Left lung (tissue), 10 donors: Measurements from ENCODE around the gene FBXW8. TPM values are rescaled to one million over a fixed set of nuclear protein-coding genes. Genes with fewer than 3 reads are reported as not detected.

ENCODE experiments used
- ATAC-seq: fragments of 200-7000 bp; cut with Tn5 transposase; one replicate; pipeline ENCODE4 v1.9.1; 2020; ENCODE audit warnings: moderate library complexity
- DNase-seq, 4 donors: peaks; one replicate each; pipeline ENCODE4 v3.0.0-alpha.2; 2013 to 2020
- H3K27ac ChIP-seq, 2 donors: fragments of 200-600 bp; sonication (generic) in 1 of 2; one replicate each; pipeline versions ENCODE4 v1.5.0 to v1.8.0; 2020 to 2021
- H3K27me3 ChIP-seq, 2 donors: fragments of 200-600 bp; sonication (generic) in 1 of 2; one replicate each; pipeline versions ENCODE4 v1.5.0 to v1.8.0; 2020 to 2021
- H3K36me3 ChIP-seq, 2 donors: fragments of 200-600 bp; sonication (generic) in 1 of 2; one replicate each; pipeline versions ENCODE4 v1.5.0 to v1.8.0; 2020 to 2021
- H3K4me1 ChIP-seq, 2 donors: fragments of 200-600 bp; one replicate each; pipeline ENCODE4 v1.8.0; 2021
- H3K4me3 ChIP-seq, 2 donors: fragments of 200-600 bp; sonication (generic) in 1 of 2; one replicate each; pipeline versions ENCODE4 v1.5.0 to v1.8.0; 2020 to 2021; ENCODE audit warnings: mild to moderate bottlenecking in 1 of 2
- H3K9me3 ChIP-seq, 2 donors: fragments of 200-600 bp; sonication (generic) in 1 of 2; one replicate each; pipeline versions ENCODE4 v1.5.0 to v1.8.0; 2020 to 2021
- CTCF ChIP-seq, 2 donors: fragments of 200-600 bp; sonication (generic) in 1 of 2; IDR thresholded peaks; one replicate each; pipeline versions ENCODE4 v1.5.0 to v1.8.0; 2021; ENCODE audit warnings: antibody characterized with exemption in 2 of 2
- intact Hi-C, 2 donors: fragments of 100-400 bp; cut with DNase I; formaldehyde crosslinking; loops; one replicate each; pipeline versions ENCODE4 v1.11.2 to v1.14.2; 2022
- polyA plus RNA-seq, 6 donors: library from polyadenylated mRNA; unstranded; fragments of 120-200 nt; gene quantifications; one replicate each; pipeline ENCODE4 v1.2.1, GENCODE V29; 2013; ENCODE audit not compliant: insufficient read length in 6 of 6
- total RNA-seq, 2 donors: library from RNA; stranded (reverse); fragmentation: NEBNext Ultra II Directional; extraction: Animal tissue kit (Norgen Biotek cat#: 25700); gene quantifications; one replicate each; pipeline ENCODE4 v1.2.1, GENCODE V29; 2021
- donor health status: DM: no; HTN: yes; CAD: no.
- donor health status: DM: no; HTN: no; CAD: no.

The FBXW8 gene
- total and polyA plus RNA-seq, 8 donors, result 16.0 to 28.4 (median 24.6) TPM

- peak; percentile 90 to 95 for TF ChIP-seq CTCF (IDR thresholded peaks at IDR 0.05)
- peak overlapping the region in 1 of 2 donors; percentile 14 for H3K27ac ChIP-seq
- intact Hi-C loops, result loop anchor here in 1 of 2 donors (5.0 kb wide), 1 partner anchor 97 kb away; no protein-coding TSS in a partner anchor
- H3K36me3 ChIP-seq, result peaks cover 0 to 82% of the 10 kb centered on the region in 2 donors
- H3K9me3 ChIP-seq, result no peaks in the 10 kb centered on the region
- no peak overlapping the region for H3K4me3 ChIP-seq
- peaks cover 4 to 9% of the 10 kb centered on the region in 2 donors for H3K4me1 ChIP-seq
- ATAC-seq, result peak; percentile 85
- peak; percentile 62 to 81 (median 72) for DNase-seq
- no peaks in the 10 kb centered on the region for H3K27me3 ChIP-seq
Measured at GRCh38 chr12:117025481-117026151, 114.9 kb downstream of the FBXW8 start.

GRCh38 chr12:117026343-117026742 is 115.6 kb downstream of the FBXW8 start:
- no peak for TF ChIP-seq CTCF (IDR thresholded peaks at IDR 0.05)
- DNase-seq, result no peak
- Histone ChIP-seq H3K36me3 (peaks cover 0 to 85% of the 10 kb centered on the region in 2 donors), H3K27me3 (no peaks in the 10 kb centered on the region), H3K4me3 (no peak overlapping the region), H3K4me1 (peaks cover 4 to 9% of the 10 kb centered on the region in 2 donors), H3K9me3 (no peaks in the 10 kb centered on the region), H3K27ac (no peak overlapping the region)
- peak; percentile 56 for ATAC-seq
- intact Hi-C loops, result loop anchor here in 1 of 2 donors (5.0 kb wide), 1 partner anchor 96 kb away; no protein-coding TSS in a partner anchor

GRCh38 chr12:117026921-117027250 is 116.1 kb downstream of the FBXW8 start:
- no peaks in the 10 kb centered on the region for H3K27me3 ChIP-seq
- DNase-seq, result no peak
- no peak for TF ChIP-seq CTCF (IDR thresholded peaks at IDR 0.05)
- H3K9me3 ChIP-seq, result no peaks in the 10 kb centered on the region
- H3K36me3 ChIP-seq, result peaks cover 0 to 81% of the 10 kb centered on the region in 2 donors
- ATAC-seq, result no peak
- intact Hi-C loops, result loop anchor here in 1 of 2 donors (5.0 kb wide), 1 partner anchor 95 kb away; no protein-coding TSS in a partner anchor
- H3K4me1 ChIP-seq, result peaks cover 4 to 9% of the 10 kb centered on the region in 2 donors
- H3K4me3 ChIP-seq, result no peak overlapping the region
- H3K27ac ChIP-seq, result no peak overlapping the region

GRCh38 chr12:117027251-117028086 is 116.7 kb downstream of the FBXW8 start:
- ATAC-seq, result no peak
- DNase-seq, result no peak
- peaks cover 4 to 9% of the 10 kb centered on the region in 2 donors for H3K4me1 ChIP-seq
- H3K27ac ChIP-seq, result no peak overlapping the region
- H3K9me3 ChIP-seq, result no peaks in the 10 kb centered on the region
- peaks cover 0 to 76% of the 10 kb centered on the region in 2 donors for H3K36me3 ChIP-seq
- intact Hi-C loops, result loop anchor here in 1 of 2 donors (5.0 kb wide), 1 partner anchor 95 kb away; no protein-coding TSS in a partner anchor
- no peaks in the 10 kb centered on the region for H3K27me3 ChIP-seq
- no peak for TF ChIP-seq CTCF (IDR thresholded peaks at IDR 0.05)
- H3K4me3 ChIP-seq, result no peak overlapping the region

GRCh38 chr12:117028254-117028653 is 117.5 kb downstream of the FBXW8 start:
- peak in 1 of 4 donors; percentile 69 for DNase-seq
- no peak for ATAC-seq
- Histone ChIP-seq H3K4me1 (peaks cover 4 to 15% of the 10 kb centered on the region in 2 donors), H3K27ac (no peak overlapping the region), H3K4me3 (no peak overlapping the region), H3K27me3 (peaks cover 2 to 5% of the 10 kb centered on the region in 2 donors), H3K9me3 (no peaks in the 10 kb centered on the region), H3K36me3 (peaks cover 0 to 75% of the 10 kb centered on the region in 2 donors)
- TF ChIP-seq CTCF (IDR thresholded peaks at IDR 0.05), result no peak
- intact Hi-C loops, result loop anchor here in 1 of 2 donors (5.0 kb wide), 1 partner anchor 94 kb away; no protein-coding TSS in a partner anchor
